Ovary (tissue), 9 donors: ENCODE measurements around the gene NDUFV2. TPM values are rescaled to one million over a fixed set of nuclear protein-coding genes. Genes with fewer than 3 reads are reported as not detected.

Source experiments
- DNase-seq, 5 donors: peaks; one replicate each; pipeline ENCODE4 v3.0.0-alpha.2; 2019 to 2020
- H3K27ac ChIP-seq, 2 donors: fragments of 200-600 bp; one replicate each; pipeline versions ENCODE4 v1.5.1 to v1.8.0; 2019 to 2022
- H3K27me3 ChIP-seq: fragments of 200-600 bp; one replicate; pipeline ENCODE4 v1.8.0; 2022
- H3K36me3 ChIP-seq: fragments of 200-600 bp; sonication (generic); one replicate; pipeline ENCODE4 v1.5.1; 2019
- H3K4me1 ChIP-seq: one replicate; pipeline ENCODE4 v1.8.1; 2013; ENCODE audit warnings: mild to moderate bottlenecking, moderate library complexity; ENCODE audit not compliant: insufficient read depth
- H3K4me3 ChIP-seq: fragments of 200-600 bp; sonication (generic); one replicate; pipeline ENCODE4 v1.5.1; 2017
- H3K9me3 ChIP-seq, 2 donors: fragments of 200-600 bp in 1 of 2; sonication (generic) in 1 of 2; one replicate each; pipeline versions ENCODE4 v1.5.1 to v1.8.1; 2013 to 2019; ENCODE audit warnings: mild to moderate bottlenecking in 1 of 2, moderate library complexity in 1 of 2
- CTCF ChIP-seq, 3 donors: fragments of 450-650 bp in 2 of 3; fragments of 200-600 bp in 1 of 3; IDR thresholded peaks; one replicate each; pipeline versions ENCODE4 v1.5.1 to v1.8.0; 2016 to 2022; ENCODE audit warnings: antibody characterized with exemption in 3 of 3, mild to moderate bottlenecking in 1 of 3
- EP300 ChIP-seq: sonication (generic); formaldehyde crosslinking; IDR thresholded peaks from one replicate; pipeline ENCODE4 v1.6.1; 2017; ENCODE audit warnings: antibody characterized with exemption
- POLR2A ChIP-seq: fragments of 450-650 bp; IDR thresholded peaks from one replicate; pipeline ENCODE4 v1.6.1; 2017; ENCODE audit warnings: antibody characterized with exemption, mild to moderate bottlenecking, moderate library complexity
- WGBS, 3 donors: extraction: QIAGEN DNeasy Blood & Tissue Kit in 1 of 3; methylation state at CpG; one replicate each; pipeline versions ENCODE4 v1.1.5 to v1.1.7; 2013 to 2017; 5-methylcytosine and 5-hydroxymethylcytosine counted together
- intact Hi-C, 4 donors: fragments of 100-400 bp; cut with DNase I; formaldehyde crosslinking; loops; one replicate each; pipeline versions ENCODE4 v1.11.0 to v1.15.1; 2022 to 2023
- polyA plus RNA-seq, 2 donors: library from polyadenylated mRNA; stranded (reverse); fragments of 200-250 nt in 1 of 2; fragments of 350-450 nt in 1 of 2; fragmentation: Illumina TruSeq in 1 of 2; extraction: RNeasy Lipid Tissue Mini Kit (QIAGEN cat#74804) in 1 of 2; gene quantifications; one replicate each; pipeline ENCODE4 v1.2.3, GENCODE V29; 2013 to 2014
- total RNA-seq, 7 donors: library from RNA; depleted of rRNA in 2 of 7; stranded (reverse); fragments of >200 nt in 2 of 7; fragmentation: NEBNext Ultra II Directional in 3 of 7; extraction: Animal tissue kit (Norgen Biotek cat#: 25700) in 3 of 7; gene quantifications; one replicate each; pipeline versions ENCODE4 v1.1.0 to v1.2.4, GENCODE V29; 2016 to 2023
- donor health status: DM: no; HTN: no; CAD: no; lungs with moderate emphysema.
- donor health status: DM: no; HTN: no; CAD: no.
- donor health status: Bipolar disorder and iron deficiency.
- donor health status: DM: yes; HTN: yes; CAD: no.
- donor health status: DM: no; HTN: no; CAD: no.
- donor health status: DM: yes; HTN: yes; CAD: no.

NDUFV2 gene
- total and polyA plus RNA-seq, 9 donors, result 59.7 to 135 (median 76.6) TPM

DNA sequence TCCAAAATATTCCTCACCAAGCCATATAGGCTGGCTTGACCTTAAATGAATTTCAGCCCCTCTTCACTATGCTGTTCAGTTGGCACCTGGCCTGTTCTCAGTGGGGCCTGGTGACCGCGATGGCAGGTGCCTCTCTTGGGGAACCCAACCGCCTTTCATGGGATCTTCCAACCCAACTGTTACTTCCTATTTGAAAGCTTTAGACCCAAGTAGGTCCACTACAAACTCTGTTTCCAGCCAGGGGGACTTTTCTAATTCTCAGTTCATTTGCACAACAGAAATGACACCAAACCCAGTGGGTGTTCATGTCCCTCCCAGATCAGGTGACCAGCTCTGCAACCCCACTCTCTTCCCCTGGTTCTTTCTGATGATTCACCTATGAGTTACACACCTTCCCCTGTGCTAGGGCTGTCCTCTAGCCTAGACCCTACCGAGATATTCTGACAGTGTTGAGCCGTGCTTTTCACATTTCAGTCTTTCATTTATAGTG is 35.6 kb upstream of the NDUFV2 start:
- DNase-seq, result no peak
- intact Hi-C loops, result no loop called here
- TF ChIP-seq POLR2A (no peak), EP300 (no peak), CTCF (IDR thresholded peaks at IDR 0.05) (no peak)
- H3K27me3 ChIP-seq, result no peaks in the 10 kb centered on the region
- 95 to 97% (median 96%) methylated on average over 5 of the region's 5 CpGs for WGBS, 3 donors
- H3K27ac ChIP-seq, result no peak overlapping the region
- H3K4me1 ChIP-seq, result no peaks in the 10 kb centered on the region
- no peak overlapping the region for H3K4me3 ChIP-seq
- H3K36me3 ChIP-seq, result no peaks in the 10 kb centered on the region
- H3K9me3 ChIP-seq, result no peaks in the 10 kb centered on the region

DNA sequence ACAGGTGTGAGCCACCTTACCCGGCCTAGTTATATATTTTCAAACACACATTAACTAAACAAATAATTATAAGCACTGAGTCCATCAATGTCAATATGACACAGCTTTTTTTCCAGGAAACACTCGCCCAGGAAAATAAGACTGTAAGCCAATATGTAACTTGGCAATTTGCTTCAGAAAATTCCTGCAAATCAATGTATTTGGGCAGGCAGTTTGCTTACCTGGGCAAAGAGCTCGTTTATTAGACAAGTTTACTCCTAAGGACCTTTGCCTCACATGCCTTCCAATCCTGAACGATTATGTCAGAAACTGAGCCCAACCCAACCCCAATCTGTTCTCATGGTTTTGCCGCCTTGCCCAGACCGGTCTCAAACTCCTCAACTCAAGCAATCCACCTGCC is 34.7 kb upstream of the NDUFV2 start:
- Histone ChIP-seq H3K27me3 (no peaks in the 10 kb centered on the region), H3K4me1 (no peaks in the 10 kb centered on the region), H3K36me3 (no peaks in the 10 kb centered on the region), H3K9me3 (no peaks in the 10 kb centered on the region), H3K4me3 (no peak overlapping the region), H3K27ac (no peak overlapping the region)
- no peak for DNase-seq
- 87 to 91% (median 91%) methylated on average over 6 of the region's 6 CpGs for WGBS, 3 donors
- TF ChIP-seq CTCF (IDR thresholded peaks at IDR 0.05) (no peak), EP300 (no peak), POLR2A (no peak)
- intact Hi-C loops, result no loop called here

DNA sequence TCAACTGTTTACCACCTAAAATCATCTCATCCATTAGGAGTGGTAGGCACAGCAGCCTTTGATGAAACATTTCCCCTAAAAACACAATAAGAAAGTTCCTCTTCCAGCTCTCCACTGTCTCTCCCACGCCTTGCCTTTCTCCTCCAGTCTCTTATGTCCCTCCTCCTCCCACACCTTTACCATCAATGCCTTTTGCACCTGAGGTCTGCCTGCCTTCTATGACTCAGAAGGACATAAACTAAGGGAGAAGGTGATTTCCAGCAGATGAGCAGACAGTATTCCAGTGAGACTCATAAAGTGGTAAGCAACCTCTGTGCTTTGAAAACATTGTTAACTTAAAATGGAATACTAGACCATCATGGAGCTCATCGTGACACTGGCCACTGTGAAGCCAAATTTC is 34.2 kb upstream of the NDUFV2 start:
- H3K4me1 ChIP-seq, result no peaks in the 10 kb centered on the region
- no peak overlapping the region for H3K27ac ChIP-seq
- no peaks in the 10 kb centered on the region for H3K9me3 ChIP-seq
- no peak for TF ChIP-seq EP300
- TF ChIP-seq CTCF (IDR thresholded peaks at IDR 0.05), result no peak
- no peak for TF ChIP-seq POLR2A
- DNase-seq, result no peak
- no peaks in the 10 kb centered on the region for H3K27me3 ChIP-seq
- no peaks in the 10 kb centered on the region for H3K36me3 ChIP-seq
- intact Hi-C loops, result no loop called here
- H3K4me3 ChIP-seq, result no peak overlapping the region
- 88 to 92% (median 89%) methylated on average over 2 of the region's 2 CpGs for WGBS, 3 donors

DNA sequence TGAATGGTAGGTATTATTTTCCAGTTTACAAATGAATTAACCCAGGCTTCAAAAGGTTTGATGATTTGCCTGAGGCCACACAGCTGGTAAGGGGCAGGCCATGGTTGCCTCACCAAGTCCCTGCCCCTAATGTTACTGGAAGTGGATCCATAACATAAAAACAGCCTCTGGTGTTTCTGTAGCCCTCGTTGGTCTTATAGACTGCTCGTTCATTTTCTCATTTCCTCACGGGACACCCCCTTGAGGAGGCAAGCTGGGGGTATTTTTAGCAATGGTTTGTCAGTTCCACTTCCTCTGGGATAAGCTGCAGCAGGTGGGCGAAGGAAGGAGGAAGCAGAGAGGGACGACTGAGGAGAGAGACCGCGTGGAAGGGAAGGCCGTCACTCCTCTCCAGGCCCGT is 32.9 kb upstream of the NDUFV2 start:
- Histone ChIP-seq H3K4me3 (no peak overlapping the region), H3K27ac (no peak overlapping the region), H3K27me3 (no peaks in the 10 kb centered on the region), H3K9me3 (no peaks in the 10 kb centered on the region), H3K36me3 (no peaks in the 10 kb centered on the region), H3K4me1 (no peaks in the 10 kb centered on the region)
- DNase-seq, result no peak
- 42 to 54% (median 45%) methylated on average over 9 of the region's 9 CpGs for WGBS, 3 donors
- TF ChIP-seq EP300 (no peak), CTCF (IDR thresholded peaks at IDR 0.05) (no peak), POLR2A (no peak)
- intact Hi-C loops, result no loop called here
